ENCODE measurements around the gene MBD2. TPM values are rescaled to one million over a fixed set of nuclear protein-coding genes. Genes with fewer than 3 reads are reported as not detected.

MBD2 gene
- total RNA-seq, 1 experiment from 2014 or later = 79.1 TPM

- ChIA-PET CTCF (no interaction called here), POLR2A (no interaction called here), RAD21 (ENCODE audit: low non-redundant PET in 1 of 2, low total read pairs in 2 of 2, uncharacterized antibody in 2 of 2, unreplicated experiment in 2 of 2) (no interaction called here)
- Histone ChIP-seq H4K20me1 (ENCODE audit: insufficient read depth) (no peaks in the 10 kb centered on the region), H3K4me3 (replicated peaks in 1 of 2; ENCODE audit: low read depth in 1 of 2, low read length in 2 of 2) (no peak overlapping the region), H3K9ac (ENCODE audit: low read length) (no peak overlapping the region), H3K4me2 (ENCODE audit: low read length) (no peak overlapping the region), H2AFZ (ENCODE audit: low read depth, low read length, poor library complexity, severe bottlenecking) (no peak overlapping the region), H3K4me1 (ENCODE audit: control insufficient read depth in 1 of 2, insufficient read depth in 2 of 2, low read length in 2 of 2) (no peaks in the 10 kb centered on the region), H3K36me3 (ENCODE audit: control insufficient read depth in 1 of 2, insufficient read depth in 2 of 2, low read length in 2 of 2) (peaks cover 0 to 3% of the 10 kb centered on the region in 2 experiments; a peak in 1 of 4 replicates), H3K9me3 (ENCODE audit: control insufficient read depth in 1 of 2, insufficient read depth in 1 of 2, low read depth in 1 of 2, low read length in 2 of 2) (no peaks in the 10 kb centered on the region), H3K27ac (ENCODE audit: low read depth, low read length) (no peak overlapping the region), H3K79me2 (ENCODE audit: insufficient read depth, low read length) (peaks cover 25% of the 10 kb centered on the region), H3K27me3 (ENCODE audit: insufficient read depth, low read length) (no peaks in the 10 kb centered on the region), H3K9me2 (ENCODE audit: insufficient read depth) (no peaks in the 10 kb centered on the region)
- DNase-seq (ENCODE audit: low read depth, low spot score) (no peak), ATAC-seq (no peak)
- no TSS peak for BruUV-seq (replicated peaks)
- intact Hi-C loops (cut with micrococcal nuclease) = no loop called here
- TF ChIP-seq SIN3A (IDR thresholded peaks at IDR 0.05; ENCODE audit: low read depth) (no peak), ZFX (IDR thresholded peaks at IDR 0.05) (no peak), POLR2A (IDR thresholded peaks at IDR 0.05; ENCODE audit: borderline replicate concordance, extremely low read depth, insufficient read depth, insufficient read length) (no peak), JUND (IDR thresholded peaks at IDR 0.05) (no peak)
Measured at GRCh38 chr18:54181856-54182602, 42.4 kb downstream of the MBD2 start.

- no peaks in the 10 kb centered on the region for H3K27me3 ChIP-seq (ENCODE audit: insufficient read depth, low read length)
- no peak for DNase-seq (ENCODE audit: low read depth, low spot score)
- H3K4me1 ChIP-seq (ENCODE audit: control insufficient read depth in 1 of 2, insufficient read depth in 2 of 2, low read length in 2 of 2) = no peaks in the 10 kb centered on the region
- ATAC-seq = no peak
- intact Hi-C loops (cut with micrococcal nuclease) = no loop called here
- CTCF ChIA-PET = no interaction called here
- no peak overlapping the region for H3K27ac ChIP-seq (ENCODE audit: low read depth, low read length)
- POLR2A ChIA-PET = no interaction called here
- no peak overlapping the region for H3K9ac ChIP-seq (ENCODE audit: low read length)
- H3K36me3 ChIP-seq (ENCODE audit: control insufficient read depth in 1 of 2, insufficient read depth in 2 of 2, low read length in 2 of 2) = no peaks in the 10 kb centered on the region
- 0 out of 2 replicates have a peak, but pooled peaks cover 5% of the 10 kb centered on the region for H4K20me1 ChIP-seq (ENCODE audit: insufficient read depth)
- no peak overlapping the region for H2AFZ ChIP-seq (ENCODE audit: low read depth, low read length, poor library complexity, severe bottlenecking)
- H3K79me2 ChIP-seq (ENCODE audit: insufficient read depth, low read length) = peaks cover 72% of the 10 kb centered on the region
- RAD21 ChIA-PET (ENCODE audit: low non-redundant PET in 1 of 2, low total read pairs in 2 of 2, uncharacterized antibody in 2 of 2, unreplicated experiment in 2 of 2) = no interaction called here
- no peak overlapping the region for H3K4me2 ChIP-seq (ENCODE audit: low read length)
- no peak overlapping the region for H3K4me3 ChIP-seq (replicated peaks in 1 of 2; ENCODE audit: low read depth in 1 of 2, low read length in 2 of 2)
- no TSS peak for BruUV-seq (replicated peaks)
- H3K9me3 ChIP-seq (ENCODE audit: control insufficient read depth in 1 of 2, insufficient read depth in 1 of 2, low read depth in 1 of 2, low read length in 2 of 2) = no peaks in the 10 kb centered on the region
- no peaks in the 10 kb centered on the region for H3K9me2 ChIP-seq (ENCODE audit: insufficient read depth)
- TF ChIP-seq TCF7L2 (IDR thresholded peaks at IDR 0.05; ENCODE audit: borderline replicate concordance, extremely low read depth, insufficient read depth, insufficient read length) = no peak
- no peak for TF ChIP-seq POLR2AphosphoS5 (IDR thresholded peaks at IDR 0.05; ENCODE audit: low read depth, low read length)
- no peak for TF ChIP-seq POLR2A (IDR thresholded peaks at IDR 0.05; ENCODE audit: borderline replicate concordance, extremely low read depth, insufficient read depth, insufficient read length)
- TF ChIP-seq ATF3 (IDR thresholded peaks at IDR 0.05) = no peak
- no peak for TF ChIP-seq MAX (IDR thresholded peaks at IDR 0.05)
- no peak for TF ChIP-seq SRF (IDR thresholded peaks at IDR 0.05; ENCODE audit: low read depth)
- no peak for TF ChIP-seq EGR1 (IDR thresholded peaks at IDR 0.05; ENCODE audit: low read depth)
- TF ChIP-seq ZFX (IDR thresholded peaks at IDR 0.05) = no peak
- no peak for TF ChIP-seq RAD21 (IDR thresholded peaks at IDR 0.05; ENCODE audit: low read depth)
- no peak for TF ChIP-seq EZH2 (IDR thresholded peaks at IDR 0.05)
- no peak for TF ChIP-seq CEBPB (IDR thresholded peaks at IDR 0.05; ENCODE audit: low read depth)
- TF ChIP-seq YY1 (IDR thresholded peaks at IDR 0.05; ENCODE audit: extremely low read depth, insufficient replicate concordance, low read depth, low read length) = no peak
- TF ChIP-seq SP1 (IDR thresholded peaks at IDR 0.05; ENCODE audit: low read depth) = no peak
- TF ChIP-seq ZNF274 (IDR thresholded peaks at IDR 0.05; ENCODE audit: low read depth, low read length) = no peak
- no peak for TF ChIP-seq REST (IDR thresholded peaks at IDR 0.05; ENCODE audit: low read depth)
- TF ChIP-seq EZH2phosphoT487 (IDR thresholded peaks at IDR 0.05; ENCODE audit: borderline replicate concordance) = no peak
Measured at GRCh38 chr18:54173980-54174630, 50.4 kb downstream of the MBD2 start.

Measured in HCT116 (cell line).